Stomach smooth muscle (tissue), 2 donors: ENCODE results near the gene FGFBP1.

Experiments
- H3K27ac ChIP-seq: one replicate; pipeline ENCODE4 v1.7.0; 2013; ENCODE audit warnings: mild to moderate bottlenecking, low read length, inconsistent platforms
- H3K27me3 ChIP-seq, 2 donors: one replicate each; pipeline ENCODE4 v1.7.0; 2013; ENCODE audit warnings: low read length in 2 of 2; ENCODE audit not compliant: insufficient read depth in 2 of 2, control insufficient read depth in 1 of 2
- H3K36me3 ChIP-seq, 2 donors: one replicate each; pipeline ENCODE4 v1.7.0; 2013; ENCODE audit warnings: low read length in 2 of 2; ENCODE audit not compliant: control insufficient read depth in 2 of 2, insufficient read depth in 2 of 2
- H3K4me1 ChIP-seq: one replicate; pipeline ENCODE4 v1.7.0; 2013; ENCODE audit warnings: low read length; ENCODE audit not compliant: control insufficient read depth, insufficient read depth
- H3K4me3 ChIP-seq, 2 donors: one replicate each; pipeline ENCODE4 v1.7.0; 2013; ENCODE audit warnings: low read length in 2 of 2
- H3K9ac ChIP-seq, 2 donors: one replicate each; pipeline ENCODE4 v1.7.0; 2013; ENCODE audit warnings: low read length in 2 of 2, mild to moderate bottlenecking in 1 of 2
- H3K9me3 ChIP-seq, 2 donors: one replicate each; pipeline ENCODE4 v1.7.0; 2013; ENCODE audit warnings: low read length in 2 of 2; ENCODE audit not compliant: control insufficient read depth in 2 of 2
- donor health status: healthy.
- donor health status: Pancreatic carcinoma.

Gene FGFBP1

DNA sequence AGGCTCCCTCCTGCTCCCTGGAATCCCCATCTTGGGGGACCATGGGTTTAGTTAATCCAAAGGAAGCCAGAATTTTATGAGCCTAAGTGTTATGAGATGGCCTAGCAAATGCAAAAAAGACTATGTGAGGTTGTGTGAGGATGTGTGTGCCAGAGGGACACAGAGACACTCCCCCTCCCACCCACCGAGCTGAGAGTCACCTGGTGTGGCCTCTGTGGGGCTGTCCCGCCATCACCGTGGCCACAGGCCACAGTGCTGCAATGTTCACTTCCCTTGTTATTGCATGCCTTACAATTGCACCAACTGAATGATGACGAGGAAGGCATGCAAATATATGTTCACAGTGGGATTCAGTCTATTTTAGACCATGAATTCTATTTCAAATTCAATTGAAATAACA, 25.0 kb upstream of the FGFBP1 start:
- Histone ChIP-seq H3K9me3 (peaks cover 3 to 6% of the 10 kb centered on the region in 2 donors), H3K27me3 (peaks cover 0 to 2% of the 10 kb centered on the region in 2 donors), H3K4me1 (no peaks in the 10 kb centered on the region), H3K9ac (no peak overlapping the region), H3K36me3 (no peaks in the 10 kb centered on the region), H3K27ac (no peak overlapping the region), H3K4me3 (no peak overlapping the region)

DNA sequence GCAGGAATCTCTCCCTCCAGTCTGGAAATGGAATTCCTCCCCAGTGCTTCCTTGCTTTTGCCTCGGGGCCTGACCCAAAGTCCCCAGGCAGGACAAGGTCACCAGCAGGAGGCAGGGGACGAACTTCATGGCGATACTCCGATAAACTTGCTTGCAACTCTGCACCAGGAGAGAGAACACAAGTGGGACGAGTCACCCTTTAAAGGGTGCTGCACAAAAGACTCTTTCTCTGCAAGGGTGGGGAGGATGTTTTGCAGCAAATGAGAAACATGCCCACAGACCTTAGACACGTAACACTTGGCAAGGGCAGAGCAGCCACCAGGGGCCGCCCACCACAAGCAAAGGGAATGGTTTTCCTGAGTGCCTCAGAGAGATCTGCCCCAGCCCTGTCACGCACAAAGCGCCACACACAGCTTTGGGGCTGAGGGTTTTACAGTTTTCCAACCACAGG, 24.5 kb upstream of the FGFBP1 start, which contains the start of gene FGFBP2:
Gene FGFBP2, minus strand, starts transcription at position 175 of the 451 bp plus-strand sequence. Its CDS starts 46 bp downstream, at position 129.
- Histone ChIP-seq H3K9ac (no peak within 1 kb of the TSS), H3K27ac (no peak within 1 kb of the TSS), H3K36me3 (no peaks in the 10 kb centered on the region), H3K4me1 (no peaks in the 10 kb centered on the region), H3K4me3 (no peak within 1 kb of the TSS), H3K9me3 (peaks cover 3 to 6% of the 10 kb centered on the region in 2 donors), H3K27me3 (peaks cover 0 to 2% of the 10 kb centered on the region in 2 donors)

DNA sequence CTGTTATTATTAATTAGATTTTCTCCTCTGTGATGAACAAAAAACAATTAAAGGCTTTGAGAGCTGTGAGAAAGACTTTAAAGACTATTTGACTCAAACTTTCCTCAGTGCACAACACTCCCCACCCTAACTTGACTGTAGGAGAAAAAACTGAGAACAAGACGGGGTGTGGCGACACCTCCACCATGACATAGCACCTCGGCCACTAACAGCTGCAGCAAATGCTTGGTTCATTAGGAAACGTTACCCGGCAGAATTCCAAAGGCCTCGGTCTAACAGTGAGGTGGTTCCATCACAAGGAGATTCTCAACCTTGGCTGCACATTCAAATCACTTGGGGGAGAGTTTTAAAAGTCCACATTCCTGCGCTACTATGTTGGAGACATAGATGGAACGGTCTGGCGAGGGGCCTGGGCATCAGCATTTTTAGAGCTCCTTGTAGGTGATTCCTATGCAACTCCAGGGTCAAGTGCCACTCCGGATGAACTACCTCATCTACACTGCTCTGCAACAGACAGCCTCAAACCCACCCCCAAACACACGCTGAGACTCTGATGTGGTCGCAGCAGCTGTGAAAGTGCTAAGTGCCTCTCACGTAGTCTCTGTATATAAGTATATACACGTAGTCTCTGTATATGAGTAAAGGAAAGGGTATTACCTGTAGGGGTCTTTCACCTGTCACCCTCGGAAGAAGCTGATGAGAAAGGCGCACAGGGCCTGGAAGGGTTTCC, 23.4 kb upstream of the FGFBP1 start:
- Histone ChIP-seq H3K9me3 (peaks cover 3 to 6% of the 10 kb centered on the region in 2 donors), H3K27ac (no peak overlapping the region), H3K27me3 (peaks cover 0 to 2% of the 10 kb centered on the region in 2 donors), H3K36me3 (no peaks in the 10 kb centered on the region), H3K4me3 (no peak overlapping the region), H3K9ac (no peak overlapping the region), H3K4me1 (no peaks in the 10 kb centered on the region)

DNA sequence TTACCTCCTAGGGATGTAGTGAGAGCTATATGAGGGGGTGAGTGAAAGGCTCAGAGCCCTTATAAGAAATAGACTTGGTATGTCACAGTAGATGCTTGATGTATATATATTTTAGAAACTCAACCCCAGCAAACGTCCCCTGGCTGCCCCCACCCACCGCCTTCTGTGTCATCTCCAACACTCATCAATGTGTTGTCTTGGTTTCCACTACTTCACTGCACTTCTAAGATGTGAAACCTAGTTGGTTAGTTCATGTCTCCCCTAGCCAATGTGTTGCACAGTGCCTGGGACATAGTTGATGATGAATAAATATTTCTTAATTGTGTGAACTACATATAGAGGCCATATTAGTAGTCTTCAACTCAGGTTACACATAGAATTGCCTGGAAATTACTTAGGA, 20.0 kb upstream of the FGFBP1 start:
- Histone ChIP-seq H3K9ac (no peak overlapping the region), H3K4me3 (no peak overlapping the region), H3K27me3 (peaks cover 0 to under 1% of the 10 kb centered on the region in 2 donors), H3K27ac (no peak overlapping the region), H3K36me3 (no peaks in the 10 kb centered on the region), H3K9me3 (no peaks in the 10 kb centered on the region), H3K4me1 (no peaks in the 10 kb centered on the region)

DNA sequence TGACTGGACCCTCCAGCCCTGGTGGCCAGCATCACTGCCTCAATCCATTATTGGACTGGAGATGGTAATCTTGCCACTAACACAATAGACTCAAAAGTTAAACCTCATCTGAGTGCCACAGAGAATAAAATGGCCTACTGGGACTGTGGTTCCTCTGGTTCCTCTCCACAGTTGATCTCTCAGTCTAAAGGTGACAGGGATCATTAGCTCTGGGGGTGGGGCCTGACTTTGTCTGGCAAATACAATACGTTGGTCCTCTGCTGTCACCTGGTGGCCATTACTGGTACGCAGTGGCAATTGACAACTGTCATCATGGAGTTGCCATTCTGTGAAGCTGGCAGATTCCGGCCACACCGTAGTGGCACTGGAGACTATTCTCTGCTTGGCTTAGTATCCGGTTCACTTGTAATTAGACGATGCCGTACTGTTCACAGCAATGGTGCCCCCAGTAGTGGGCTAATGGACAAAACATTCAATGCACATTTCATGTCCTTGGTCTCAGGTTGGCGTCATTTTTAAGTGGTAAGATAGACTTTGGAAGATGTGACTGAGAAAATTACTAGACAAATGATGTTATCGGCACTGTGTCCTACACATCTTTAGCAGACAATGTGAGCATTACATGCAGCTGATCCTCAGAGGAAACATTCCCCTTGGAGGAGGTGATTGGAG, 17.8 kb upstream of the FGFBP1 start:
- Histone ChIP-seq H3K4me3 (no peak overlapping the region), H3K27ac (no peak overlapping the region), H3K36me3 (no peaks in the 10 kb centered on the region), H3K4me1 (no peaks in the 10 kb centered on the region), H3K9ac (no peak overlapping the region), H3K27me3 (no peaks in the 10 kb centered on the region), H3K9me3 (no peaks in the 10 kb centered on the region)

DNA sequence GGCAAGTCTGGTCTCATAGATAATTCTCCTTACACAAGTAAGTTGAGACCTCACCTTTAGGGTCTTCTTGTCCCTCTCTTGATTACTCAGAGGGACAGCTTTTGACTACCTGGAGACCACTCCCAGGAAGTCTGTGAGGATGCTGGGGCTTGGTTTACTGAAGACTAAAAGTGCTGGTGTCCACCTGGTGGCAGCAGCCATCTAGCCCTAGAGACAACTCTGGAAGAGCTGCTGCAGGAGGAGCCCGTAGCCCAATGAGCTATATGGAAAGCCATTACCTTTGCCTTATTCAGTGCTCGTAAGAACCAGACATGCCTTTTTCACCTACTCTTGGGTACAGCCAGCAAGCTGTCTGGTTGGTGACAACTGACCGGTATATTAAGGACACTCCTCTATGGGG, 17.1 kb upstream of the FGFBP1 start:
- Histone ChIP-seq H3K27me3 (no peaks in the 10 kb centered on the region), H3K9me3 (no peaks in the 10 kb centered on the region), H3K4me1 (no peaks in the 10 kb centered on the region), H3K4me3 (no peak overlapping the region), H3K9ac (no peak overlapping the region), H3K36me3 (no peaks in the 10 kb centered on the region), H3K27ac (no peak overlapping the region)

DNA sequence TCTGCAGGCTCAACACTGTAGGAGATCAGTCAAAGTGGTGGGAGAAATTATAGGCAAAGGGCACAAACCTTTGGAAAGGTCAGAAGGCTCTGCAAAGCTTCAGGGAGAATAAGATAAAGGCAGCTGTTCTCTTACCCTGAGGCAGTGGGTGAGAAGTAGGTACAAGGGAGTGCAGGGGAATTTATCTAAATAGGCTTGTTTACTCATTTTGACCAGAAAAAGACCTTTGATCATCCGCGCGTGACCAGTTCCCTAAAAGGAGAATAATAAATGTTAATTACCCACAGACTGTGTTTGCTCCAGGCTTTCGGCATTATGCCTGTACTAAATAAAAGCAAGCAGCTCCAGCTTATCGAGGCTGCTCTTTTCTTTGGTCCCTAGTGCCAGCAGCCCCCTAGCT, 15.1 kb upstream of the FGFBP1 start:
- Histone ChIP-seq H3K27me3 (no peaks in the 10 kb centered on the region), H3K4me3 (no peak overlapping the region), H3K4me1 (no peaks in the 10 kb centered on the region), H3K36me3 (no peaks in the 10 kb centered on the region), H3K9ac (no peak overlapping the region), H3K27ac (no peak overlapping the region), H3K9me3 (no peaks in the 10 kb centered on the region)

DNA sequence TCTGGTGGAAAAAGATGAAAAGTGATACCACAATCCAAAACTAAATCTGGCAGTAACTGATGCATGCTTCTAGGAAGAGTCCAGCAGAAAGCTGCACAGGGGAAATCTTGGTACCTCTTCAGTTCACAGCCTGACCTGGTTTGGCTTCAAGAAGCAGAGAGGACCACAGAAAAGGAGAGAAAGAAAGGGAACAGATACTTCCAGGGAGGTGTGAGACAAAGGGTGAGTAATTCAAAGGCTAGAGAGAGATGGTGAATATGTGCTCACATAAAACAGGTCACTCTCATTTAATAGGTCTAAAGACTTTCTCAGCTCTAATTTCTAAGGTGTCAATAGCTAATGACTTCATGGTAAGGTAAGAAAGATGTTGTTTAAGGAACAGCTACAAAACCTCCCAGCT, 13.2 kb upstream of the FGFBP1 start:
- Histone ChIP-seq H3K9ac (no peak overlapping the region), H3K27me3 (no peaks in the 10 kb centered on the region), H3K4me3 (no peak overlapping the region), H3K9me3 (no peaks in the 10 kb centered on the region), H3K4me1 (no peaks in the 10 kb centered on the region), H3K27ac (no peak overlapping the region), H3K36me3 (no peaks in the 10 kb centered on the region)

DNA sequence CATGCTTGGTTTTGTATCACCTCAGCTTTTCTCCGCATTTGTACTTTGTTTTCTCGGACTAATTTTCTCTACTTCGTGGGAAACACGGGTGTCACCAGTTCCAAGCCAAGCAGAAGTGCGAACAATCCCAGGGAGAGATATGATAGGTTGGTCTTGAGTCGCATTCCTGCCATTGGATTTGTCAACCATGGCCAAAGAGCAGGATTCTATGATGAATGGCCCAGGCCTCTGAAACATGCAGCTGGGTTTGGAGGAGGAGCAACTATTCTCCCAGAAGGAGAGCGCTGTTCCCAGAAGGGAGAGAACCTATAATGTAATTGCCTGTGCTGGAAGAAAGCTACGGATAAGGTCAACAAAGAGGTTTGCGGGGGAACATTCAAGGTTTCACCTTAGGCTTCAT, 10.3 kb upstream of the FGFBP1 start:
- Histone ChIP-seq H3K9ac (no peak overlapping the region), H3K27me3 (no peaks in the 10 kb centered on the region), H3K36me3 (no peaks in the 10 kb centered on the region)

DNA sequence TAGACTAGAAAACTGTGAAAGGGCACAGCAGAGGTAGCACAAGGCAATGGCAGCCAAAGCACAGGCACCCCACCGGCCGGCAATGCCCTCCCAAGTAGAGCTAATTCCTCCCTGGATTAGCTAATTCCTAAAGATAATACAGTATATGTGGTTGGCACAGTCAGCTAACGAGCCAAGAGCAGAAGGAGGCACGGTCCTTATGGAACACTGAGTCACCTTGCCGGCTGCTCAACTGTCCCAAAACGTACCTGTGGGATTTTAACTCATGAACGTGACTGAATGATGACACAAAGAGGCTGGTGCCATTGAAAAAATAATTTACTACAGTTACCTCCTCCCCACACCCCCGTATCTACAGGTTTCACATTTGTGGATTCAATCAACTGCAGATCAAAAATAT, 9.1 kb upstream of the FGFBP1 start:
- H3K9ac ChIP-seq: no peak overlapping the region

More for the DNA sequence above, 10.3 kb upstream of the FGFBP1 start:
- no peaks in the 10 kb centered on the region for H3K9me3 ChIP-seq
- H3K4me1 ChIP-seq: no peaks in the 10 kb centered on the region
- no peak overlapping the region for H3K27ac ChIP-seq
- H3K4me3 ChIP-seq: no peak overlapping the region

DNA sequence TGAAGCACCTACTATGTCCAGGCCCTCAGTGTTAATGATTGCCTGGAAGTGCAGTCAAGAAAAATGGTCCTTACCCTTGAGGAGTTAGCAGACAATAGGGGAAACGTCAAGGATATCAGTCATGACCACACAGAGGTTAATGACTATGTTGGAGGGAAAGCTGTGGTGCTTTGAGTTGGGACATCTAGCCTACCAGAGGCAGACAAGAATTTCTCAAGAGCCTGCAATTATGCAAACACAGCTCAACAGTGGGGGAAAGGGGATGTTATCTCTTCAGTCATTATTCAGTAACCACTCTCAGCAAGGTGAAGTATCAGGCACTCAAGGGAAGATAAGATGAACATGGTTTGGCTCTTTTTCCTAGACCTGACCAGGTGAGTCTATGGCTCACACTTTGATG, 7.0 kb upstream of the FGFBP1 start:
- no peak overlapping the region for H3K9ac ChIP-seq
- H3K27ac ChIP-seq: no peak overlapping the region
- no peak overlapping the region for H3K4me3 ChIP-seq
- no peaks in the 10 kb centered on the region for H3K9me3 ChIP-seq
- peaks cover 0 to under 1% of the 10 kb centered on the region in 2 donors for H3K27me3 ChIP-seq
- H3K36me3 ChIP-seq: no peaks in the 10 kb centered on the region
- H3K4me1 ChIP-seq: no peaks in the 10 kb centered on the region

More for the DNA sequence above, 9.1 kb upstream of the FGFBP1 start:
- Histone ChIP-seq H3K4me1 (no peaks in the 10 kb centered on the region), H3K4me3 (no peak overlapping the region), H3K27me3 (no peaks in the 10 kb centered on the region), H3K9me3 (no peaks in the 10 kb centered on the region), H3K36me3 (no peaks in the 10 kb centered on the region), H3K27ac (no peak overlapping the region)
